Smooth muscle cell (in vitro differentiated cells): ENCODE results near the gene ZC3H18. TPM values are rescaled to one million over a fixed set of nuclear protein-coding genes. Genes with fewer than 3 reads are reported as not detected.

Experiments used
- DNase-seq: peaks from one replicate; lab custom pipeline; 2025; ENCODE audit not compliant: unreplicated experiment; lab: John Stamatoyannopoulos, UW
- H2AFZ ChIP-seq: fragments of 200-600 bp; sonication (generic); 2 replicates; pipeline ENCODE4 v1.6.0; 2016; ENCODE audit warnings: antibody characterized with exemption, low read depth, mild to moderate bottlenecking
- H3F3A ChIP-seq: fragments of 200-600 bp; sonication (generic); 2 replicates; pipeline ENCODE4 v1.6.0; 2017; ENCODE audit warnings: antibody characterized with exemption, low read depth
- H3K27ac ChIP-seq: fragments of 200-600 bp; sonication (generic); 2 replicates; pipeline ENCODE4 v1.5.1; 2016; ENCODE audit warnings: low read depth, mild to moderate bottlenecking
- H3K27me3 ChIP-seq: fragments of 200-600 bp; sonication (generic); 2 replicates; pipeline ENCODE4 v1.6.1; 2016; ENCODE audit warnings: low read depth, mild to moderate bottlenecking
- H3K36me3 ChIP-seq: fragments of 200-600 bp; sonication (generic); 2 replicates; pipeline ENCODE4 v1.5.1; 2016; ENCODE audit warnings: low read depth
- H3K4me1 ChIP-seq: fragments of 200-600 bp; sonication (generic); 2 replicates; pipeline ENCODE4 v1.5.1; 2016; ENCODE audit warnings: low read depth
- H3K4me2 ChIP-seq: fragments of 200-600 bp; sonication (generic); 2 replicates; pipeline ENCODE4 v1.6.0; 2016; ENCODE audit warnings: mild to moderate bottlenecking
- H3K4me3 ChIP-seq: fragments of 200-600 bp; sonication (generic); 2 replicates; pipeline ENCODE4 v1.5.1; 2016; ENCODE audit warnings: mild to moderate bottlenecking
- H3K79me2 ChIP-seq: fragments of 200-600 bp; sonication (generic); 2 replicates; pipeline ENCODE4 v1.6.0; 2016; ENCODE audit warnings: low read depth, mild to moderate bottlenecking
- H3K9ac ChIP-seq: fragments of 200-600 bp; sonication (generic); 2 replicates; pipeline ENCODE4 v1.6.0; 2016; ENCODE audit warnings: low read depth
- H3K9me3 ChIP-seq: fragments of 200-600 bp; sonication (generic); replicated peaks from 2 replicates; pipeline ENCODE4 v1.5.1; 2016; ENCODE audit warnings: low read depth
- H4K20me1 ChIP-seq: fragments of 200-600 bp; sonication (generic); 2 replicates; pipeline ENCODE4 v1.6.0; 2016; ENCODE audit warnings: low read depth
- WGBS: methylation state at CpG from one replicate; pipeline ENCODE4 v1.1.7; 2016; ENCODE audit warnings: low lambda C conversion rate; 5-methylcytosine and 5-hydroxymethylcytosine counted together
- polyA plus RNA-seq: library from polyadenylated mRNA; unstranded; fragments of >200 nt; fragmentation: Nextera tagmentation; extraction: Ambion mirVana; gene quantifications from 2 replicates; pipeline ENCODE4 v1.2.1, GENCODE V29; 2016
- total RNA-seq: library from RNA; depleted of rRNA; stranded (reverse); fragments of >200 nt; gene quantifications from 2 replicates; pipeline ENCODE4 v1.2.3, GENCODE V29; 2014
- TF ChIP-seq, protein P1 (sequence below): fragments of 200-600 bp; sonication (generic); IDR thresholded peaks from 2 replicates; pipeline ENCODE4 v1.5.1; 2017; ENCODE audit warnings: borderline replicate concordance, mild to moderate bottlenecking, antibody characterized with exemption; ENCODE audit not compliant: insufficient read depth, poor library complexity, severe bottlenecking

The ZC3H18 gene
- 5.9 and 14.6 TPM in 2 replicates for total RNA-seq
- 30.4 and 36.1 TPM in 2 replicates for polyA plus RNA-seq

DNA sequence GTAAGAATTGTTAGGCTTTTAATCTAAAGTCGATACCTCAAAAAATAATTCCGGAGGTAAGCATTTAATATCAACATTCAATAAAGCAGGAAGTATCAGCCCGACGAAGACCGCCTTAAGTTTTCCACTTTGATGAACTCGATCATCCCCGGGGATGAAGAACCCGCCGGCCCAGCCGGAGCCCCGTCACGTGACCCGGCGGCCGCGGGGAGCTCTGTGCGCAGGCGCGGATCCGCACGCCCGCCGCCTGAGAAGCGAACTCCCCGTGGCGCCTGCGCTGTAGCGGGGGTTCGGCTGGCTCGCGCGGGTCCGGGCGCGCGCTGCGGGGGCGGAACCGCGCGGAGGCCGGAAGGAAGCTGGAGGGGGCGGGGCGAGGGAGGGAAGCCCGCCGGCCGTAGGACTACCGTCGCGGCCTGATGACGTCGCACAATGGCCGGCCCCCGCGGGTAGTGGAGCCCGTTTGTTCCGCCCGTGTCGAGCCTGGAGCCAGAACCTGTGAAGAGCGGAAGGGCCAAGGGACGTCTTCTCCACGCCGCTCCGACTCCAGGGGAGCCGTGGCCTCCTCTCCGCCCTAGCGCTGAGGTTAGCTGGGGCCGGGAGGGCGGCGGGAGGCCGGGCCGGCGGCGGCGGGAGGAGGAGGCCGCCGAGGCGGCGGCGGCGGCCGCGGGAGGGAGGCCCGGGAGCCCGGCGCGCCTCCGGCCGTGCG lies at the start of gene ZC3H18:
TSS of gene ZC3H18 (plus strand) at position 419 of the 706 bp plus-strand sequence. CDS start 6,721 bp downstream, outside the sequence.
- WGBS = under 1% methylated on average over 53 of the region's 90 CpGs
- TF ChIP-seq, protein P1, sequence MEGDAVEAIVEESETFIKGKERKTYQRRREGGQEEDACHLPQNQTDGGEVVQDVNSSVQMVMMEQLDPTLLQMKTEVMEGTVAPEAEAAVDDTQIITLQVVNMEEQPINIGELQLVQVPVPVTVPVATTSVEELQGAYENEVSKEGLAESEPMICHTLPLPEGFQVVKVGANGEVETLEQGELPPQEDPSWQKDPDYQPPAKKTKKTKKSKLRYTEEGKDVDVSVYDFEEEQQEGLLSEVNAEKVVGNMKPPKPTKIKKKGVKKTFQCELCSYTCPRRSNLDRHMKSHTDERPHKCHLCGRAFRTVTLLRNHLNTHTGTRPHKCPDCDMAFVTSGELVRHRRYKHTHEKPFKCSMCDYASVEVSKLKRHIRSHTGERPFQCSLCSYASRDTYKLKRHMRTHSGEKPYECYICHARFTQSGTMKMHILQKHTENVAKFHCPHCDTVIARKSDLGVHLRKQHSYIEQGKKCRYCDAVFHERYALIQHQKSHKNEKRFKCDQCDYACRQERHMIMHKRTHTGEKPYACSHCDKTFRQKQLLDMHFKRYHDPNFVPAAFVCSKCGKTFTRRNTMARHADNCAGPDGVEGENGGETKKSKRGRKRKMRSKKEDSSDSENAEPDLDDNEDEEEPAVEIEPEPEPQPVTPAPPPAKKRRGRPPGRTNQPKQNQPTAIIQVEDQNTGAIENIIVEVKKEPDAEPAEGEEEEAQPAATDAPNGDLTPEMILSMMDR = no peak
- no peaks in the 10 kb centered on the region for H3K9me3 ChIP-seq
- peaks cover 46% of the 10 kb centered on the region for H4K20me1 ChIP-seq
- H3K36me3 ChIP-seq = no peaks in the 10 kb centered on the region
- H3K4me3 ChIP-seq = peak within 1 kb of the TSS; percentile 86
- H3K9ac ChIP-seq = peak within 1 kb of the TSS; percentile 95
- H3K4me1 ChIP-seq = peaks cover 7% of the 10 kb centered on the region
- H3K79me2 ChIP-seq = peaks cover 42% of the 10 kb centered on the region
- no peaks in the 10 kb centered on the region for H3F3A ChIP-seq
- DNase-seq = peak; percentile 89
- peak within 1 kb of the TSS; percentile 98 for H2AFZ ChIP-seq
- H3K27ac ChIP-seq = peak within 1 kb of the TSS; percentile 86
- H3K27me3 ChIP-seq = no peaks in the 10 kb centered on the region
- peak within 1 kb of the TSS; percentile 100 for H3K4me2 ChIP-seq

DNA sequence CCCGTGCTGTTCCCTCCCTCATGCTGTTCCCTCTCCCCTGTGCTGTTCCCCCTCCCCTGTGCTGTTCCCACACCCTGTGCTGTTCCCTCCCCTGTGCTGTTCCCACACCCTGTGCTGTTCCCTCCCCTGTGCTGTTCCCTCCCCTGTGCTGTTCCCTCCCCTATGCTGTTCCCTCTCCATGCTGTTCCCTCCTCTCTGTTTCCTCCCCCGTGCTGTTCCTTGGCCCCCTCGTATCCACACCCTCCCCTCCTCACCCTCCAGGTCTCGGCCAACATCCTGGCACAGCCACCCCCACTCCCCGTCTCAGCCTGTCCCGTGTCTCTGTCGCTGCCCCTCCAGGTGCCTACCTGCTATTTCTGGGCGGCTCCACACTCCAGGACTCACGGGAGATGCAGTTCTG lies 48.5 kb upstream of the ZC3H18 start:
- Histone ChIP-seq H3F3A (no peaks in the 10 kb centered on the region), H3K27ac (no peak overlapping the region), H3K36me3 (no peaks in the 10 kb centered on the region), H3K9ac (no peak overlapping the region), H3K4me1 (no peaks in the 10 kb centered on the region), H3K79me2 (no peaks in the 10 kb centered on the region), H3K9me3 (no peaks in the 10 kb centered on the region), H3K4me3 (no peak overlapping the region), H2AFZ (no peak overlapping the region), H3K27me3 (no peaks in the 10 kb centered on the region), H3K4me2 (no peak overlapping the region), H4K20me1 (peaks cover 7% of the 10 kb centered on the region)
- WGBS = 88% methylated on average over 6 of the region's 9 CpGs
- DNase-seq = no peak
- TF ChIP-seq, protein P1 = no peak

DNA sequence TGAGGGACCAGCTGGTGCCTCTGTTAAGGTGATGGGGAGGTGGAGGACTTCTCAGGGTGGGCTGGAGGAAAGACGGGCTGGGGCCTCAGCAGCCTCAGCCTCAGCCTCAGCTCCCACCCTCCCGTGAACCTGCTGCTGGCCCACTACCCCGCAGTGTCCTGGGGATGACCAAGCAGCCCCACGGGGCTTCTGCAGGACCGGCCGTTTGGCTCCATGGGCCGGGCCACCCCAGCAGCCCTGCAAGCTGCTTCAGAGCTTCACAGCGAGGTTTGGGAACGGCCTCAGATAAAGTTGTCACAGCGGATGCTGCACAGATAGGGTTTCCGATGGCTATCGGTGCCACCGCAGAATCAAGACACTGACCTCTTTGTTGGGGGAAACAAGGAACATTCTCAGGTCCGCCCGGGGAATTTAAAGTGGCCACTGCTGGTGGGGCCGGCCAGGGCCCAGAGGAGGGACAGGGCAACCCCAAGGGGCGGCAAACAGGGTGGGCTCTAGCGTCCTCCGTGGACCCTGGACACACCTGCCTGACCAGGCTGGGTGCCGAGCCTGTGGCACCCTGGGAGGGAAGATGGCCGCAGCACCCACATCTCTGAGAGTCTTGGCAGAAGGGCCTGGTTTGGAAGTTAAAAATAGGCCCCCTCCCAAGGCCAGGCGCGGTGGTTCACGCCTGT lies 47.8 kb upstream of the ZC3H18 start:
- Histone ChIP-seq H3K79me2 (no peaks in the 10 kb centered on the region), H3K9ac (no peak overlapping the region), H3K27ac (no peak overlapping the region), H3K36me3 (no peaks in the 10 kb centered on the region), H3K27me3 (no peaks in the 10 kb centered on the region), H4K20me1 (peaks cover 15% of the 10 kb centered on the region), H2AFZ (no peak overlapping the region), H3K4me3 (no peak overlapping the region), H3K9me3 (no peaks in the 10 kb centered on the region), H3F3A (no peaks in the 10 kb centered on the region), H3K4me2 (no peak overlapping the region), H3K4me1 (no peaks in the 10 kb centered on the region)
- no peak for DNase-seq
- TF ChIP-seq, protein P1 = no peak
- WGBS = 89% methylated on average over 23 of the region's 24 CpGs
